Stimulated activated CD4-positive, alpha-beta T cell treated with anti-CD3 and anti-CD28 coated beads, TNF-alpha, amount 100 ng/mL, for 48 hours (primary cell): ENCODE data around the gene MT1G.
"Not testable (repeated sequence)": the region's sequence is repeated elsewhere in the genome, so short reads cannot be mapped to it uniquely, and the experiment has no call there.

Experiments
- DNase-seq, 3 donors: peaks; one replicate each; pipeline ENCODE4 v3.0.0-alpha.2; 2020; ENCODE audit warnings: low read depth in 3 of 3

MT1G gene

GRCh38 chr16:56621665-56622445 is 46.0 kb downstream of the MT1G start:
- not testable (repeated sequence) for DNase-seq

DNA sequence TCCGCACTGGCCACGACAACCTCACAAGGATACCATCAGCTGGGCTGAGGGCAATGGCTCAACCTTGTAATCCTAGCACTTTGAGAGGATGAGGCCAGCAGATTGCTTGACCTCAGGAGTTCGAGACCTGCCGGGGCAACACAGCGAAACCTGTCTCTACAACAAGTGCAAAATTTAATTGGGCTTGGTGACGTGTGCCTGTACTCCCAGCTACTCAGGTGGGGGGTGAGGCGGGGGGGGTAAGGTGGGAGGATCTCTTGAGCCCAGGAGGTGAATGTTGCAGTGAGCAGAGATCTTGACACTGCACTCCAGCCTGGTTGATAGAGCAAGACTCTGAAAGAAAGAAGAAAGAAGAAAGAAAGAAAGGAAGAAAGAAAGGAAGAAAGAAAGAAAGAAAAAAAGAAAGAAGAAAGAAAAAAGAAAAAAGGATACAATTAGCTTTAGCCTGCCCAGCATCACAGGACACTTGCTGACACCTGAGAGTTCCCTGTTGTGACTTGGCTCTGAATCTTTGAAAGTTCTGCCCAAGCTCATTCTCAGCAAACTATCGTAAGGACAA is 47.4 kb downstream of the MT1G start:
- no peak for DNase-seq

DNA sequence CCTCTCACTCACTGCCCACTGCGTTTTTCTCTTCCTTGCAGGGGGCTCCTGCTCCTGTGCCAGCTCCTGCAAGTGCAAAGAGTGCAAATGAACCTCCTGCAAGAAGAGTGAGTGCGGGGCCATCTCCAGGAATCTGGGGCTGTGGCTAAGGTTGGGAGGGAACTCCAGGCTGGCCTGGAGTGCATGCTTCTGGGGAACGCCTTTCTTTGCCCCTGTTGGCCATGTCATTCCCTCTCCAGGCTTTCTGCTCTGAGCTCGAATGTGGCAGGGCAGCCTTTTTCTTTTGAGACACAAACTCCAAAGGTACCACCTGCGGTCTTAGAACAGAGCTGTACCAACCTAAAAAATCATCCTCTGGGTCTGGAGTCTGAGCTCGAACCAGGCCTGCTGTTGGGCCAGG is 49.7 kb downstream of the MT1G start:
- DNase-seq, result no peak

DNA sequence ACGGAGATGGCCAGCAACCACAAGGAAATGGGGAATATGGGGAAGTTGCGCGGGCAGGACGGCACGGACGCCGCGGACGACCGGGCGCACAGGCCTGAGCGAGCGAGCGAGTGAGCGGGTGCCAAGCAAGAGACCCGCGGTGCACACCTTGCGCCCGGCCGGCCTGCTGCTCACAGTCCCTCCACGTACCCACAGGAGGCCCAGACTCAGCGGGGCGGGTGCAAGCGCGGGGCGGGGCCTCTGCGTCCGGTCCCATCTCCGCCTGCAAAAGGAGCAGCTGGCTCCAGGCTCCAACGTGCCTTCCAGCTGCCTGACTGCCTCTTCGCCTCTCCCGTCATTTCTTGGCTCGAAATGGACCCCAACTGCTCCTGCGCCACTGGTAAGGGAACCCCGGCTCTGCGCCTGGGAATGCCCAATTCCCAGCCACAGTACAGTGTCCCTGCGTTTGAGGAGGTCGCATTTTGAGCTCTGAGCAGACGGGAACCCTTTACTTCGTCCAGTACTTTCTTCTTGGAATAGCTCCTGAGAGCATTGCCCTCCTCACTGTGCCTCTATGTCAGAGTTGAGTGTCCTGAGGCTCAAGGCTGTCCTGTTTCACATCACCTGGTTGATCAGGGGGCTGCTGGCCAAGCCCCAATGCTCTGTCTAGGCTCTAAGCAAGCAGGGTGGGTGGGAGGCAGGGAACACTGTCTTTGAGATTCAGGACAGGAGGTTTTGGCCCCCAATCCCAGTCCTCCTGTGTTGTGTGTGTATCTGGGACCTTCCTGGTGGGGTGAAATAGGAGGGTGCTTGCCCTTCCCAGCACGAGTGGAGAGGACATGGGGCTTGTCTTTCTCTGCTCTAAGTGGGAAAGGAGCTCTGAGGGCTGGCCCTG is 50.4 kb downstream of the MT1G start:
- peak in 1 of 3 donors; percentile 58 for DNase-seq
